ENCODE data around the gene IL5.

DNA sequence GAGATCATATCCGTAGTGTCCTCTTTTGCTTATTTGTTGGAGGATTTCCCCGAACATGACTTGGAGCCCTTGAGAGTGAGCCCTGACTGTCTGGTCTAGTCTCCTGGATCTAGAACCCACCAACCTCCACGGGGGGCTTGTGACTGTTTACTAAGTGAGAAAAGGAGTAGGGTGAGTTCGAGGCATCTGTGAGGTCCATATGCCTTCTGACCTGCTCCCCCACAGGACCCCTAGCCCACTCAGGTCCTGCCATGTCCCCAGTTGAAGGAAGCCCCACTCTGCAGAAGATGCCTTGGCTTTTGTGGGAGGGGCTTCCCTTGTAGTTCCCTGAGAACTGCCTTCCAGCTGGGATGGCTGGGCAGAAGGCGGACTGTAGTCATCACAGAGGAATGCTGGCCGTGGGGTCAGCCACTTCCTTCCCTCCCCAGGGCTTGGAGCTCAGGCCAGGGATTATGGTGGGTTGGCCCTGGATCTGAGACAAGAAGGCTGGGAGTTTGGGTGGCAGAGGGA is 45.8 kb downstream of the IL5 start:
- TF ChIP-seq, protein P1, sequence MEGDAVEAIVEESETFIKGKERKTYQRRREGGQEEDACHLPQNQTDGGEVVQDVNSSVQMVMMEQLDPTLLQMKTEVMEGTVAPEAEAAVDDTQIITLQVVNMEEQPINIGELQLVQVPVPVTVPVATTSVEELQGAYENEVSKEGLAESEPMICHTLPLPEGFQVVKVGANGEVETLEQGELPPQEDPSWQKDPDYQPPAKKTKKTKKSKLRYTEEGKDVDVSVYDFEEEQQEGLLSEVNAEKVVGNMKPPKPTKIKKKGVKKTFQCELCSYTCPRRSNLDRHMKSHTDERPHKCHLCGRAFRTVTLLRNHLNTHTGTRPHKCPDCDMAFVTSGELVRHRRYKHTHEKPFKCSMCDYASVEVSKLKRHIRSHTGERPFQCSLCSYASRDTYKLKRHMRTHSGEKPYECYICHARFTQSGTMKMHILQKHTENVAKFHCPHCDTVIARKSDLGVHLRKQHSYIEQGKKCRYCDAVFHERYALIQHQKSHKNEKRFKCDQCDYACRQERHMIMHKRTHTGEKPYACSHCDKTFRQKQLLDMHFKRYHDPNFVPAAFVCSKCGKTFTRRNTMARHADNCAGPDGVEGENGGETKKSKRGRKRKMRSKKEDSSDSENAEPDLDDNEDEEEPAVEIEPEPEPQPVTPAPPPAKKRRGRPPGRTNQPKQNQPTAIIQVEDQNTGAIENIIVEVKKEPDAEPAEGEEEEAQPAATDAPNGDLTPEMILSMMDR (IDR thresholded peaks at IDR 0.05), result no peak
- no peak for TF ChIP-seq POLR2A (IDR thresholded peaks at IDR 0.05)
